GM21717 (cell line): Measurements from ENCODE around the gene SLC10A6.

Experiments
- ATAC-seq: cut with Tn5 transposase; IDR thresholded peaks from one replicate; pipeline ENCODE4 v1.9.1; 2021; ENCODE audit warnings: mild to moderate bottlenecking, moderate library complexity; ENCODE audit not compliant: unreplicated experiment

Gene SLC10A6

GRCh38 chr4:86848136-86848535 is 1.0 kb downstream of the SLC10A6 start:
- no peak for ATAC-seq

GRCh38 chr4:86847571-86847970 is 1.6 kb downstream of the SLC10A6 start:
- ATAC-seq: no peak

GRCh38 chr4:86846921-86847320 is 2.3 kb downstream of the SLC10A6 start:
- no peak for ATAC-seq

DNA sequence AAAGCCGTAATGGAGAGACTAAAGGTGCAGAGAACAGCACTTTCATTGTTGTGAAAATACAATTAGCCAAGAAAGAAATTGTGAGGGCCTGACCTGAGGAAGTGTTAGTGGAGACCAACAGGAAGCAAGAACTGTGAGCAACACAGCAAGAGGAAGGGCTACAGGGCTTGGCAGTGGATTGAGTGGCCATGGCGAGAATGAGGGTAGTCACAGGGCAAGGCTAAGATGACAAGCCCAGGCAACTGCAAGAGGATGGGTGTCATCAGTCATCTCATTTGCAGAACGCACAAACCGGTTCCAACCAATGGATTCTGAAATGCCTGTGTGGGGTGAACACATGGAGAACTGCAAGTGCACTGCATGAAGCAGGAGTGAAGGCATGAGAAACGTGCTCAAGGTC is 3.6 kb downstream of the SLC10A6 start:
- no peak for ATAC-seq

DNA sequence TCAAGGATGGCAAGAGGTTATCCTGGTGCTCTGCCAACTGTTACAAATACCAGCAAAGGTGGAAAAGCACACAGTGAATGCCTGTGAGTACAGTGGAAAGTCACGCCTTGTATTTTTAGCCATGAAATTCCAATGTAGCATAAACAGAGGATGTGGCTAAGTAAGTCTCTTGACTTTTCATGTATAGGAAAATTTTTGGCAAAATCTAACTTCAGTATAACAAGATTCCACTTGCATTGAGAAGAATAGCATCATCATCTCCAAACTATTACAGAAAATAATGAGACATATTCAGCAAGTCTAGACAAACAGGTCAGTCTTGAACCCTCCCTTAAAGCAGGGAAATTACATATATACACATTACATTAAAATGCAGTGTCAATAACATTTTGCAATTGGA is 7.9 kb downstream of the SLC10A6 start:
- ATAC-seq: no peak

DNA sequence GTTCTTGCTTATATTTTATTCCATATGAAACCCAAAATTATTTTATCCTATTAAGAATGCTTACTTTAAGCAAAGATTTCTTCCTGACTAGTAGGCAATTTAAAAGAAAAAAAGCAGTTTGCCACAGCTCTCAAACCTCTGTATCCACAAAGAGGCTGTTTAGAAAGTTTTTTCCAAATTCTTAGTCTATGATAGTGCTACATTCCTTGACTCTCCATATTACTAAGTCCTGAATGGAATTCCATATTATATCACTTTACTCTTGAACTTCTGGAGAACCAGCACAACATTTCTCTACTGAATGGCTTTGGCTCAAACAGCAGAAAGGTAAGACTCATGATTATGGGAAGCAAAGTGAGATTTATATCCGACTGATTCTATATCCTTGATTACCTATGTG is 8.3 kb downstream of the SLC10A6 start:
- no peak for ATAC-seq

DNA sequence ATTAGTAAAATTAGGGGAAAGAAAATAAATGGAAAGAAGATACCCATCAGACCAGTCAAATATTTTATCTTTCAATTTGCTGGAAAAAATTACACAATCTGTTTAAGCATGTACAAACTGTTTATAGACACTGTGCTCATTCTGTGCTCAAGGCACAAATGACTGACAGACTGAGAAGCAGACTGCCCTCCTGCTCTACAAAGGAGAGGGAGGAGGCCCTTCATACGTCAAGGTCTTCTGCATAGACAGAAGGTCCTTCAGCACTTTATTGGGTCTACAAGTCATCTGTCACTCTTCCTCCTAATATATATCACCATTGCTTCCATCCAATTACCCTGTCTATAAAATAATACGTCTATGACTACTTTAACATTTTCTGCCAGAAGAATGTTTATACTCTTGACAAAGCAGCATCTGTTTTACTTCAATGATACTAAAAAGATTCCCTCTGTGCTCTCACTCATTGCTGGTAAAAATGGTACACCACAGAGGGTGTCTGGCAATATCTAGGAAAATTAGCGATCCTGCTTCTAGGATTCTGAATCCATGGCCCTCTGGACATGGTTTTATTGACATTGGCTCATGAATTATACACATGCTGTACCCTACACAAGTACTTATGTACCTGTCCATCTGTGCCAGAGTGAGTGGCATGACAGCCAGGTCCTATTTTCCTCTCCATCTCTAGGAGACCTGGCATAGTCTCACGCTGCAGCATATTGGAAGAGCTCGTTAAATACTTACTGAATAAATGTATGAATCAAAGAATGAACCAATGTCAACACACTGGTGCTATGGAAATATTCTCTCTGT is 11.3 kb downstream of the SLC10A6 start:
- ATAC-seq: no peak

- ATAC-seq: no peak
Observed at GRCh38 chr4:86835677-86836076, 13.5 kb downstream of the SLC10A6 start.

- ATAC-seq: no peak
Observed at GRCh38 chr4:86834901-86835300, 14.3 kb downstream of the SLC10A6 start.

GRCh38 chr4:86833615-86834014 is 15.6 kb downstream of the SLC10A6 start:
- ATAC-seq: no peak

- ATAC-seq: no peak
Observed at GRCh38 chr4:86831262-86832130, 17.7 kb downstream of the SLC10A6 start.

- no peak for ATAC-seq
Observed at GRCh38 chr4:86825511-86825910, 23.7 kb downstream of the SLC10A6 start.

DNA sequence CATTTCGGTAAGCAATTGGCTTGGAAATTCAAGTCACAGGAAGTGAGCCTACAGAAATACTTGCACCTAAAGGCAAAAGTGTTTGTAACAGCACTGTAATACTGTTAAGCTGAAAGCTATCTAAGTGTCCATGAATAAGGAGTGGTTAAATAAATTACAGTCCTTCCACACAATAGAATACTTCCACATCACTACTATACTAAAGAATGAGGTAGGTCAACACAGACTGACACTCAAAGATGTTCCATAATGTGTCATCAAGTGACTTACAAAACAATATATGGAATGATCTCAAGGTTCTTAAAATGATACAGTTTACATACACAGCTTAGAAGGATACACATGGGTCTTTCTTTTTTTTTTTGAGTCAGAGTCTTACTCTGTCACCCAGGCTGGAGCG is 27.0 kb downstream of the SLC10A6 start:
- no peak for ATAC-seq

DNA sequence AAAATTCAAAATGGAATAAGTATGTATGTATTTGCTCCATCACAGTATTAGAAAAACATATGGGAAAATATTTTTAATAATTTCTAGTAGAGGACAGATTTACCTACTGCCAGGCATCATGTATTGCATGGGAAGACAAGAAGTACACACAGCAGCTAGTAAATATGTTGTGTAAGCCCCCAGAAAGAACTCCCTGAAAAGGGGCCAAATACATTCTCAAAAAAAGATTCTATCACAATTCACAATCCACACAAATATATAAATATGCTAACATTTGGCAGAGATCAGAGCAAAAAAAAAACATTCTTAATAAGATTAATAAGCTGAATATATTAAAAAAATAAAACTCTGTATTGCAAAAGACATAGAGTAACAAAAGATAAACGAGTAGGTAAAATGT is 28.0 kb downstream of the SLC10A6 start:
- ATAC-seq: no peak

- ATAC-seq: no peak
Observed at GRCh38 chr4:86819561-86819960, 29.6 kb downstream of the SLC10A6 start.

DNA sequence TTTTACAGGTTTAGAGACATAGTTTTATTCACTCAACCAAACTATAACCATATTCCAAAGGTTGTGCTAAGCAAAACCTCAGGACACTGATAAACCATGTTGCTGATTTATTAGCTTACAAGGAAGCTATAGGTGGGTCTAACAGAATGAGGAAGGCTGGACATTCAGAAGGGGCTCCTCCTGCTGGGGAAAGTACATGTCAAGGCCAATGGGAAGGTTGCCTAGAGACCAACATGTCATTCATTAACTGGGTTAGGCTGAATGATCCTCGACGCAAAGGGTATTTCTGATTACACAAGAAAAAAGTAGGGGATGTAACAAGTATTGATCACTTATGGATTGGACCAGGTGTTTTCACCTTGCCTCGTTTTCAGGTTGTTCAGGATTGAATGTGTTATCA is 30.3 kb downstream of the SLC10A6 start:
- ATAC-seq: no peak

DNA sequence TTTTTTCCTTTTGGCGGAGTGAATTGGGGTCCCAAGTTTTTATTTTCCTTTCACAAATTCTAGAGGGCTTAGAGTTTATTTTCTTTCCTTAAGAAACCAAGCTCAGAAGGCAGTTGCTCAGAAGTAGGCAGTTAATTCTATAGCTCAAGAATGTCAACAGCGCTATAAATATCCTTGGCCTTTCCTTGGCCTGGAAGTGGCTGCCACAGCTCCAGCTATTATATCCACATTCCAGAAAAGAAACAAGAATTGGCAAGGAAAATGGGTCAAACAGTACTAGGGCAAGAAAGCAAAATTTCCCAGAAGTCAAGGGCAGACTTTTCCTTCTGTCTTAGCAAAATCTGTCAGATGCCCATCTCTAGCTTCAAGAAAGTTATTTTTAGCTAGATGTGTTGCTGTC is 31.0 kb downstream of the SLC10A6 start:
- ATAC-seq: no peak

DNA sequence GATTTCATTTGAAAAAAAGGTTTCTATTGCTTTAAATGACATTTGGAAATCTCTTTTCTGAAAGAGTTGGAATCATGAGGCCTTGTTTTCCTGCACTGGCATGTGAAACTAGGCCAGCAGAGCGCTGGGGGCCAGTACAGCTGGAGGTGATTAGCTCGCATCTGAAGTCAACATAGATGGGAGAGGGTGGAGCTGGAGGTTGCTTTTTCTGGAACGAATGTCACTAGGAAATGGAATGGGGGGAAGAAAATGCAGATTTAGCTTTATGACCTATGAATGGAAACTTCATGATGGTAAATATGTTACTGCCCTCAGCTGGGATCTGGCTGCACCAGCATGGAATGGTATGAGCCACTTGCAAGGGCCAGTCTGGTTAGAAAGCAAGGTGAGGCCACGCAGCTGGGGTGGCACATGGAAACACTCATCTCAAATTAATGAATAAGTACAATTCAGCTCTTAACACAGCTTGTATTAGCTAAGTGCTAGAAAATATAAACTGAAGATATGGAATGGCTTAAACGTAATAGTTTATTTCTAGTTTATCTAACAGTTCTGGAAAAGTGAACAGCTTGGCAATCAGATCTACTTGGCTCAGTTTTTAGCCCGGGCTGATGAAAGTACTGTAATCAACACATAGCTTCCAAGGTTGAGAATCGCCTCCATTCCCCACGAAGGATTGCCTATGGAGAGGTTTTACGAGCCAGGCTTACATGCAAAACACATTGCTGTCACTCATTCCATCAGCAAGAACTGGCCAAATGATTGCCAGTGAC is 32.5 kb downstream of the SLC10A6 start:
- ATAC-seq: no peak

GRCh38 chr4:86815653-86816052 is 33.5 kb downstream of the SLC10A6 start:
- no peak for ATAC-seq

DNA sequence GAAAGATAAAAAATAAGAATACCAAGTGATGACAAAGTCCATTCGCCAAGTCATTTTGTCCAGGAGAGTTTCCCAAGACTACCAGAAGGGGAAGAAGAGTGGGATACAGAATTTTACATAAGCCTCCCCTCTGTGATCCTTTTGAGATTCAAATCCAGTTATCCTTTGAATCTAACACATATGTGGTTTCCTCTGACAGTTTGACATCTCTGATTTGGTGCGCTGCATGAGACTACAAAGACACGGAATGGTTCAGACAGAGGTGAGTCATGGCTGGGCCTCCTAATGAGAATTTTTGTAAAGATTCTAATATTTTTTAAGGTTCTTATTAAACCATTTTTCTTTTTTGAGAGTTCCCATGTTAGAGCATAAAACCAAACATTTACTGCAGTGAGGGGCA is 38.3 kb downstream of the SLC10A6 start:
- no peak for ATAC-seq

DNA sequence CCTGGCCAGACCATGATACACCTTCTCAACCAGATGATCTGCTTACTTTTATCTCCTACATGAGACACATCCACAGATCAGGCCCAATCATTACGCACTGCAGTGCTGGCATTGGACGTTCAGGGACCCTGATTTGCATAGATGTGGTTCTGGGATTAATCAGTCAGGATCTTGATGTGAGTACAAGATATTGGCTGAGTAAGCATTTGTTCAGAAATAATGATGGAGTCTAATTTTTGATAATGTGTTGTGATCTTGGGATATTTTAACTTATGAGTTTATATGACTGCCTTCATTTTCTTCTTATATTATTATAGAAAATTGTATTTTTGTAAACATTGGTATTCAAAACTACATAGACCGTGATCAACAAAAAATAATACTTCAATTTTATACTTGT is 39.4 kb downstream of the SLC10A6 start:
- ATAC-seq: no peak
